ENCODE results near the gene GGT7.

The GGT7 gene

DNA sequence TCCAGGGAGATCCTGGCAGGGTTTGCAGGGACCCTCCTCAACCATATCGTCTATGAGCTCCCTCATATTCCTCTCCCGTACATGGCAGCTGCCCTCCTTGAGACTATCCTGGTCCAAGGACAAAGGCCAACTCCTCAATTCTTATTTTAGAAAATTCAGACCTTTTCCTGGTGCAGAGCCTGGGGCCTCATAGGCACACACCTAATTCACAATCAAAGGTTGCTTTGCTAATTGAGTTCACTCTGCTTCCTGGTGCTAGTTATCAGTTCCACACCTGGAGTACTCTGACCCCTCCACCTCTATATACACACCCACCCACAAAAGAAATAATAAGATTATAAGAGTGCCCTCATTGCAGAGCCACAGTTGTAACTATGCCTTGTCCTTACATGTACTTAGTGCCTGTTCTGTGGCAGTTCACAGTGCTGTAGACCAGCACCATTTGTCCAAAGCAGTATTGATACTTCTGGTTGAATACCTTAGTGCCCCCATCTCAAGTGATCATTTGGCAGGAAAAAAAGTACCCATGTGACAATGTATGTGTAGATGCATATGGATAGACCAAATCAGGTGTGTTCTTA is 44.2 kb upstream of the GGT7 start:
- Histone ChIP-seq H4K20me1 (ENCODE audit: low read depth, low read length) (no peaks in the 10 kb centered on the region), H3K9ac (ENCODE audit: low read length) (no peak overlapping the region), H3K27ac (ENCODE audit: low read depth, low read length) (no peak overlapping the region), H3K79me2 (ENCODE audit: insufficient read depth, low read length) (no peaks in the 10 kb centered on the region), H3K9me2 (replicated peaks; ENCODE audit: insufficient read depth, low read length) (no peaks in the 10 kb centered on the region), H2AFZ (ENCODE audit: low read depth, low read length, severe bottlenecking) (no peak overlapping the region), H3K4me3 (ENCODE audit: insufficient read depth, low read length, poor library complexity, severe bottlenecking) (no peak overlapping the region), H3F3A (ENCODE audit: insufficient read depth) (no peaks in the 10 kb centered on the region), H3K36me3 (ENCODE audit: low read length) (no peaks in the 10 kb centered on the region), H3K9me3 (ENCODE audit: insufficient read depth, low read length) (no peaks in the 10 kb centered on the region), H3K4me2 (ENCODE audit: low read depth, low read length, poor library complexity, severe bottlenecking) (no peak overlapping the region), H3K27me3 (ENCODE audit: low read length) (no peaks in the 10 kb centered on the region)
- no peak for TF ChIP-seq EZH2phosphoT487 (conservative IDR thresholded peaks at IDR 0.05; ENCODE audit: low read length)
- TF ChIP-seq, protein P1, sequence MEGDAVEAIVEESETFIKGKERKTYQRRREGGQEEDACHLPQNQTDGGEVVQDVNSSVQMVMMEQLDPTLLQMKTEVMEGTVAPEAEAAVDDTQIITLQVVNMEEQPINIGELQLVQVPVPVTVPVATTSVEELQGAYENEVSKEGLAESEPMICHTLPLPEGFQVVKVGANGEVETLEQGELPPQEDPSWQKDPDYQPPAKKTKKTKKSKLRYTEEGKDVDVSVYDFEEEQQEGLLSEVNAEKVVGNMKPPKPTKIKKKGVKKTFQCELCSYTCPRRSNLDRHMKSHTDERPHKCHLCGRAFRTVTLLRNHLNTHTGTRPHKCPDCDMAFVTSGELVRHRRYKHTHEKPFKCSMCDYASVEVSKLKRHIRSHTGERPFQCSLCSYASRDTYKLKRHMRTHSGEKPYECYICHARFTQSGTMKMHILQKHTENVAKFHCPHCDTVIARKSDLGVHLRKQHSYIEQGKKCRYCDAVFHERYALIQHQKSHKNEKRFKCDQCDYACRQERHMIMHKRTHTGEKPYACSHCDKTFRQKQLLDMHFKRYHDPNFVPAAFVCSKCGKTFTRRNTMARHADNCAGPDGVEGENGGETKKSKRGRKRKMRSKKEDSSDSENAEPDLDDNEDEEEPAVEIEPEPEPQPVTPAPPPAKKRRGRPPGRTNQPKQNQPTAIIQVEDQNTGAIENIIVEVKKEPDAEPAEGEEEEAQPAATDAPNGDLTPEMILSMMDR (IDR thresholded peaks at IDR 0.05; ENCODE audit: insufficient read depth, low read length, poor library complexity, severe bottlenecking) = no peak

DNA sequence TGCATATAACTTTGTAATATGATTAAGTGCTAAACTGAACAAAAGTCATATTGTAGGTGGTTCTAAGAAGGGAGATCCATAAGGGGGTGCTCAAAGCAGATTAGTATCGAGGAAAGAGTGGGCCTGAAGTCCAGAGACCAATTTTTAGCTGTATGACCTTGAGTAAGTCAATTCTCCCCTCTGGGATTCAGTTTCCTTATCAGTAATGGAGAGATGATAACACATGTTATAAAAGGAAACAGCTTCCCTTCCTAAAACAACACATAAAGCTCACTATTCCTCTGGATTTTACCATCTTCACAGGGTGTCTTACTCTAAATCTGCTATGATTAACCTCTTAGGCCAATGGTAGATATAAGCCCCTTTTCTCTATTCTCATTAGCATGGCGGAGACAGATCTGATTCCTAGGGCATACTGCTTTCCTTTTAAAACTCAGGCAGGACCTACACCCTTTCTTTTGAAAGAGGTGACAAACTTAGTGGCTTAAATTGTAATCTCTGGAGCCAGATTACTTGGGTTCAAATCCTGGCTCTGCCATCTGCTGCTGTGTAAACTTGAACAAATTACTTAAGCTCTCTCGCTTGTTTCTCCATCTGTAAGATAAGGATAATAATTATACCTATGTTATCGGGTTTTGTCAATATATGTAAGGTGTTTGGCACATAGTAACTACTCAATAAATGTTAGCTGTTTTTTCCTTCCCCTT is 43.2 kb upstream of the GGT7 start:
- TF ChIP-seq EZH2phosphoT487 (conservative IDR thresholded peaks at IDR 0.05; ENCODE audit: low read length) = no peak
- TF ChIP-seq, protein P1 (IDR thresholded peaks at IDR 0.05; ENCODE audit: insufficient read depth, low read length, poor library complexity, severe bottlenecking) = no peak

DNA sequence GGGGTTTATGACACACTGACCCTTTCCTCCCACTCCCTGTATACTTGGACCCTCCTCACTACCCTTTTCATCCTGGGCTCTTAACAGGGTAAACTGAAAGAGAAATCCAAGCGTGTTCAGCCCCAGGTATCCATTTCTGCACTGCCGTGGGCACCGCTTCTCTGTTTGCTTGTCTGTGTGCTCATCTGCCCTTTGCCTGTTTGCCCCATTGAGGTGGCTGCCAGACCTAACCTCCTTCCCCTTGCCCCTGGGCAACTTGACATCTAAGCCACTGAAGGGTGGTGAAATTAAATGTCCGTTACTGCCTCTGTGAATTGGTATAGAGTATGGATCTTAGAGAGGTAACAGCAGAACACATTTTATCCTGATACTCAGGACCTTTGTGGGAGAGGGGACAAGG is 42.5 kb upstream of the GGT7 start:
- Histone ChIP-seq H3K79me2 (ENCODE audit: insufficient read depth, low read length) (no peaks in the 10 kb centered on the region), H3K27me3 (ENCODE audit: low read length) (no peaks in the 10 kb centered on the region), H4K20me1 (ENCODE audit: low read depth, low read length) (no peaks in the 10 kb centered on the region), H3K36me3 (ENCODE audit: low read length) (no peaks in the 10 kb centered on the region), H3F3A (ENCODE audit: insufficient read depth) (no peaks in the 10 kb centered on the region), H3K4me2 (ENCODE audit: low read depth, low read length, poor library complexity, severe bottlenecking) (no peak overlapping the region), H2AFZ (ENCODE audit: low read depth, low read length, severe bottlenecking) (no peak overlapping the region), H3K27ac (ENCODE audit: low read depth, low read length) (no peak overlapping the region), H3K9me3 (ENCODE audit: insufficient read depth, low read length) (no peaks in the 10 kb centered on the region), H3K9me2 (replicated peaks; ENCODE audit: insufficient read depth, low read length) (no peaks in the 10 kb centered on the region), H3K4me3 (ENCODE audit: insufficient read depth, low read length, poor library complexity, severe bottlenecking) (no peak overlapping the region), H3K9ac (ENCODE audit: low read length) (no peak overlapping the region)
- TF ChIP-seq, protein P1 (IDR thresholded peaks at IDR 0.05; ENCODE audit: insufficient read depth, low read length, poor library complexity, severe bottlenecking) = no peak
- TF ChIP-seq EZH2phosphoT487 (conservative IDR thresholded peaks at IDR 0.05; ENCODE audit: low read length) = no peak

More for the DNA sequence above, 43.2 kb upstream of the GGT7 start:
- Histone ChIP-seq H3K27me3 (ENCODE audit: low read length) (no peaks in the 10 kb centered on the region), H3K9me3 (ENCODE audit: insufficient read depth, low read length) (no peaks in the 10 kb centered on the region), H3K9ac (ENCODE audit: low read length) (no peak overlapping the region), H3K79me2 (ENCODE audit: insufficient read depth, low read length) (no peaks in the 10 kb centered on the region), H3F3A (ENCODE audit: insufficient read depth) (no peaks in the 10 kb centered on the region), H3K27ac (ENCODE audit: low read depth, low read length) (no peak overlapping the region), H3K9me2 (replicated peaks; ENCODE audit: insufficient read depth, low read length) (no peaks in the 10 kb centered on the region), H2AFZ (ENCODE audit: low read depth, low read length, severe bottlenecking) (no peak overlapping the region), H3K36me3 (ENCODE audit: low read length) (no peaks in the 10 kb centered on the region), H3K4me2 (ENCODE audit: low read depth, low read length, poor library complexity, severe bottlenecking) (no peak overlapping the region), H4K20me1 (ENCODE audit: low read depth, low read length) (no peaks in the 10 kb centered on the region), H3K4me3 (ENCODE audit: insufficient read depth, low read length, poor library complexity, severe bottlenecking) (no peak overlapping the region)
